ENCODE data around the gene OGFOD1.

OGFOD1 gene

GRCh38 chr16:56462064-56462796, 10.9 kb downstream of the OGFOD1 start:
- TF ChIP-seq CTCF (conservative IDR thresholded peaks at IDR 0.05; ENCODE audit: low read depth), result no peak
- POLR2A ChIA-PET (ENCODE audit: low non-redundant PET), result no interaction called here
- no peak overlapping the region for H3K27ac ChIP-seq
- CTCF ChIA-PET, result no interaction called here
- no peak for DNase-seq (ENCODE audit: low spot score)

- H3K27ac ChIP-seq, result no peak overlapping the region
- ChIA-PET CTCF (interaction anchor here (0.7 kb wide), 2 partner anchors 72 to 103 kb away, joined by 4 to 5 read pairs; no protein-coding TSS in a partner anchor), POLR2A (ENCODE audit: low non-redundant PET) (no interaction called here)
- DNase-seq (ENCODE audit: low spot score), result no peak
- no peak for TF ChIP-seq CTCF (conservative IDR thresholded peaks at IDR 0.05; ENCODE audit: low read depth)
These were observed 11.8 kb downstream of the OGFOD1 start for GRCh38 chr16:56463153-56463552.

GRCh38 chr16:56466344-56466743, 15.0 kb downstream of the OGFOD1 start:
- no peak overlapping the region for H3K27ac ChIP-seq
- DNase-seq (ENCODE audit: low spot score), result no peak
- ChIA-PET POLR2A (ENCODE audit: low non-redundant PET) (no interaction called here), CTCF (interaction anchor here (0.8 kb wide), 2 partner anchors 13 to 14 kb away, joined by 3 read pairs; no protein-coding TSS in a partner anchor)
- no peak for TF ChIP-seq CTCF (conservative IDR thresholded peaks at IDR 0.05; ENCODE audit: low read depth)

GRCh38 chr16:56468800-56469199, 17.4 kb downstream of the OGFOD1 start:
- no peak for DNase-seq (ENCODE audit: low spot score)
- no peak overlapping the region for H3K27ac ChIP-seq
- CTCF ChIA-PET, result no interaction called here
- no peak for TF ChIP-seq CTCF (conservative IDR thresholded peaks at IDR 0.05; ENCODE audit: low read depth)
- POLR2A ChIA-PET (ENCODE audit: low non-redundant PET), result no interaction called here

GRCh38 chr16:56469748-56470147, 18.4 kb downstream of the OGFOD1 start:
- TF ChIP-seq CTCF (conservative IDR thresholded peaks at IDR 0.05; ENCODE audit: low read depth), result no peak
- CTCF ChIA-PET, result no interaction called here
- H3K27ac ChIP-seq, result no peak overlapping the region
- DNase-seq (ENCODE audit: low spot score), result no peak
- POLR2A ChIA-PET (ENCODE audit: low non-redundant PET), result no interaction called here

- POLR2A ChIA-PET (ENCODE audit: low non-redundant PET), result no interaction called here
These were observed 18.9 kb downstream of the OGFOD1 start for GRCh38 chr16:56470232-56470631.

More at GRCh38 chr16:56470232-56470631, 18.9 kb downstream of the OGFOD1 start:
- no peak for TF ChIP-seq CTCF (conservative IDR thresholded peaks at IDR 0.05; ENCODE audit: low read depth)
- CTCF ChIA-PET, result no interaction called here
- no peak overlapping the region for H3K27ac ChIP-seq
- peak; percentile 36 for DNase-seq (ENCODE audit: low spot score)

Data from RWPE1 (cell line).